Gastrocnemius medialis (tissue), 4 donors: Measurements from ENCODE around the gene NTM. TPM values are rescaled to one million over a fixed set of nuclear protein-coding genes. Genes with fewer than 3 reads are reported as not detected.

Experiments
- ATAC-seq, 2 donors: fragments of 150-250 bp; one replicate each; pipeline ENCODE4 v1.9.1; 2016
- DNase-seq, 2 donors: peaks; one replicate each; pipeline ENCODE4 v3.0.0-alpha.2; 2019
- H3K27ac ChIP-seq, 4 donors: fragments of 200-600 bp; sonication (generic); 1 replicate in 1 of 4; 2 replicates in 3 of 4; pipeline ENCODE4 v1.5.1; 2016 to 2018; ENCODE audit warnings: mild to moderate bottlenecking in 2 of 4, moderate library complexity in 1 of 4
- H3K27me3 ChIP-seq, 3 donors: fragments of 200-600 bp; sonication (generic) in 2 of 3; 1 replicate in 1 of 3; 2 replicates in 2 of 3; pipeline versions ENCODE4 v1.5.1 to v1.6.0; 2016 to 2019; ENCODE audit warnings: mild to moderate bottlenecking in 1 of 3, moderate library complexity in 1 of 3
- H3K36me3 ChIP-seq, 2 donors: fragments of 200-600 bp; sonication (generic) in 1 of 2; one replicate each; pipeline ENCODE4 v1.5.1; 2017 to 2018
- H3K4me1 ChIP-seq, 2 donors: fragments of 200-600 bp; sonication (generic) in 1 of 2; one replicate each; pipeline ENCODE4 v1.5.1; 2016 to 2017; ENCODE audit warnings: mild to moderate bottlenecking in 2 of 2
- H3K4me3 ChIP-seq, 4 donors: fragments of 200-600 bp; sonication (generic) in 3 of 4; 1 replicate in 1 of 4; 2 replicates in 3 of 4; pipeline ENCODE4 v1.5.1; 2016 to 2019; ENCODE audit warnings: mild to moderate bottlenecking in 2 of 4
- H3K9me3 ChIP-seq, 3 donors: fragments of 200-600 bp; sonication (generic) in 2 of 3; 1 replicate in 1 of 3; 2 replicates in 2 of 3; pipeline ENCODE4 v1.5.1; 2016 to 2019
- POLR2A ChIP-seq, 2 donors: fragments of 450-650 bp; IDR thresholded peaks; one replicate each; pipeline ENCODE4 v1.6.1; 2017; ENCODE audit warnings: antibody characterized with exemption in 2 of 2, mild to moderate bottlenecking in 2 of 2, moderate library complexity in 2 of 2
- in situ Hi-C, 4 donors: fragments of 200-750 bp; cut with MboI; loops; one replicate each; pipeline versions ENCODE4 v1.15.0 to v1.8.0; 2017; ENCODE audit warnings: low sequenced_read_pairs in 4 of 4
- intact Hi-C: fragments of 100-400 bp; cut with DNase I; formaldehyde crosslinking; loops from one replicate; pipeline ENCODE4 v1.15.1; 2023; ENCODE audit warnings: low total_unique reads
- total RNA-seq, 4 donors: library from RNA; depleted of rRNA; stranded (reverse); fragments of >200 nt; gene quantifications; one replicate each; pipeline versions ENCODE4 v1.1.0 to v1.2.3, GENCODE V29; 2016
- TF ChIP-seq, protein P1 (sequence below), 5 experiments: fragments of 450-650 bp in 3 of 5; fragments of 200-600 bp in 2 of 5; sonication (generic) in 2 of 5; IDR thresholded peaks in 4 of 5; conservative IDR thresholded peaks in 1 of 5; 1 replicate in 4 of 5; 2 replicates in 1 of 5; pipeline ENCODE4 v1.5.1; 2016 to 2019; ENCODE audit warnings: antibody characterized with exemption in 5 of 5, mild to moderate bottlenecking in 3 of 5, moderate library complexity in 3 of 5

NTM gene
- total RNA-seq, 4 donors from 2014 or later = 0.69 TPM; not detected in 3

DNA sequence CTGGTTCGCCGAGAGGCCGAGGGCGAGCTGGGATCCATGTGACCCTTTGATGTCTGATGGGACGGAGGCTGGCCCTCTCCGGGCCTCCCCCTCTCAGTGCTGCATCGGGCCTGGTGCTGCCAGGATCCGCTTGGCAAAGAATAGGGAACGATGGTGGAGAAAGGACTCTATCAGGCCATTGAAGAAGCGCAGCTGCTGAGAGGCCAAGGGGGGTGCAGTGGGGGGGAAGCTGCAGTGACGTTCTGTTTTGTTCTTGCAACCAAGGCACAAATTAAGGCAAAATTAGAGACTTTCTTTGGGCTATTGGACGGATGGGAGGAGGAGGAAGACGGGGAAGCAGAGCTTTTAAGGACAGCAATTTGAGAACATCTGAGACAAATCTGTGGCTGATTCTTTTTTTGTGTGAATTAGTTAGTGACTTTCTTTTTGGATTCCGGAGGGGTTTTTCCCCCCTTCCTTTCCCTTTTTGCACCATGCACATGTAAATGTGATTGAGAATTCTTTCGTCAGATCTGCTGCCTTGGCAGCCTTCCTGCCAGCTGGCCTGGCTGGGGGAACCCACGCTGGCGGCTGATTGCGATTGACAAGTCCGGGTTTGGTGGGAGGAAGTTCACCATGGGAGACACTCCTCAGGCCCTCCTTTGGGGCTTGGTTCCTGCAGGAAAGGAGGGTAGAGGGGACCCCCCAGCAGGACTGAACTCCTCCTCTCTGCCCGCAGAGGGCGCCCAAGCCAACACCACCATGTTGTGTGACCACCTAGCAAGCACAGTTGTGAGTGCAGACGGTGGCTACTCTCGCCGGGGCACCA lies 214.6 kb downstream of the NTM start:
- Histone ChIP-seq H3K9me3 (no peaks in the 10 kb centered on the region), H3K27ac (no peak overlapping the region), H3K4me3 (no peak overlapping the region), H3K4me1 (no peaks in the 10 kb centered on the region), H3K36me3 (no peaks in the 10 kb centered on the region), H3K27me3 (peaks cover 0 to 6% (median 0%) of the 10 kb centered on the region in 3 donors)
- intact Hi-C loops (loop anchor here (5.0 kb wide), 1 partner anchor 87 kb away; no protein-coding TSS in a partner anchor), in situ Hi-C loops (no loop called here)
- TF ChIP-seq, protein P1, sequence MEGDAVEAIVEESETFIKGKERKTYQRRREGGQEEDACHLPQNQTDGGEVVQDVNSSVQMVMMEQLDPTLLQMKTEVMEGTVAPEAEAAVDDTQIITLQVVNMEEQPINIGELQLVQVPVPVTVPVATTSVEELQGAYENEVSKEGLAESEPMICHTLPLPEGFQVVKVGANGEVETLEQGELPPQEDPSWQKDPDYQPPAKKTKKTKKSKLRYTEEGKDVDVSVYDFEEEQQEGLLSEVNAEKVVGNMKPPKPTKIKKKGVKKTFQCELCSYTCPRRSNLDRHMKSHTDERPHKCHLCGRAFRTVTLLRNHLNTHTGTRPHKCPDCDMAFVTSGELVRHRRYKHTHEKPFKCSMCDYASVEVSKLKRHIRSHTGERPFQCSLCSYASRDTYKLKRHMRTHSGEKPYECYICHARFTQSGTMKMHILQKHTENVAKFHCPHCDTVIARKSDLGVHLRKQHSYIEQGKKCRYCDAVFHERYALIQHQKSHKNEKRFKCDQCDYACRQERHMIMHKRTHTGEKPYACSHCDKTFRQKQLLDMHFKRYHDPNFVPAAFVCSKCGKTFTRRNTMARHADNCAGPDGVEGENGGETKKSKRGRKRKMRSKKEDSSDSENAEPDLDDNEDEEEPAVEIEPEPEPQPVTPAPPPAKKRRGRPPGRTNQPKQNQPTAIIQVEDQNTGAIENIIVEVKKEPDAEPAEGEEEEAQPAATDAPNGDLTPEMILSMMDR (IDR thresholded peaks at IDR 0.05 in 4 of 5, conservative IDR thresholded peaks at IDR 0.05 in 1 of 5) = no peak
- no peak for TF ChIP-seq POLR2A (IDR thresholded peaks at IDR 0.05)
- ATAC-seq = no peak
- DNase-seq = no peak

DNA sequence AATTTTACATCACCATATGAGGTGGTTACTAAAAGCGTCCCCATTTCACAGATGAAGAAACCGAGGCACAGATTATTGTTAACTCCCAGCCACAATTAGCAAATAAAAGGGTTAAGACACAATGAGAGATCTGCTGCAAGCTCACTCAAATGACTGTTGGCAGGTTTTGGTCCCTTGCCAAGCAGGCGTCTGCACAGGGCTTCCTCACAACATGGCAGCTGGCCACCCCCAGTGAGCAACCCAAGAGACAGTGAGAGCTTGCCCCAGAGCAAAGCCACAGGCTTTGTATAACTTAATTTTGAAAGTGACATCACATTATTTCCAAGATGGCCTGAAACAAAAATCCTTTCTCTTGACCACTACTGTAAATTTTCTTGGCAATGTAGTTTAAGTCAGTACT lies 217.6 kb downstream of the NTM start:
- H3K9me3 ChIP-seq = no peaks in the 10 kb centered on the region
- H3K36me3 ChIP-seq = no peaks in the 10 kb centered on the region
- H3K27me3 ChIP-seq = peaks cover 0 to 6% (median 0%) of the 10 kb centered on the region in 3 donors
- intact Hi-C loops = no loop called here
- DNase-seq = no peak
- no peaks in the 10 kb centered on the region for H3K4me1 ChIP-seq
- no peak for ATAC-seq
- no peak overlapping the region for H3K4me3 ChIP-seq
- in situ Hi-C loops = no loop called here
- TF ChIP-seq, protein P1 (IDR thresholded peaks at IDR 0.05 in 4 of 5, conservative IDR thresholded peaks at IDR 0.05 in 1 of 5) = no peak
- TF ChIP-seq POLR2A (IDR thresholded peaks at IDR 0.05) = no peak
- H3K27ac ChIP-seq = no peak overlapping the region

DNA sequence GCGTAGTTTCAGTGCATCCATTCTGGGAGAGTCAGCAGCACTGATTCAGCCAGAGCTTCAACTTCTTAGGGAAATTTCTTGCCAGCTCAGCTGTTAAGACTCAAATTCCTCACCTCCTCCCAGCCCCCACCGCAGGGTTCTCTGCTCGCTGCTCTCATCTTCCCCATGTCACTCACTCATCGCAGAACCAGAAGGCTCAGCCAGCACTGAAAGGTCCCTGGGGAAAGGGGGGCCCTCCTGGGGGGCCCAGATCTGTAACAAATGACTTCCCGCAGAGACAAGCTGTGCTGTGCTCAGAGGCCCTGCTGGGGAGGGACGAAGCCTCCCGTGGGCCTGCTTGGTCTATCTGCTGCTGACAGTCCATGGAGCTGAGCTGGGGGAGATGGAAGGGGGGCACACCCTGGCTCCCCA lies 220.6 kb downstream of the NTM start:
- Histone ChIP-seq H3K4me3 (no peak overlapping the region), H3K27me3 (peaks cover 0 to 4% (median 0%) of the 10 kb centered on the region in 3 donors), H3K27ac (no peak overlapping the region), H3K9me3 (no peaks in the 10 kb centered on the region), H3K36me3 (no peaks in the 10 kb centered on the region), H3K4me1 (no peaks in the 10 kb centered on the region)
- in situ Hi-C loops = no loop called here
- DNase-seq (no peak), ATAC-seq (no peak)
- no peak for TF ChIP-seq POLR2A (IDR thresholded peaks at IDR 0.05)
- TF ChIP-seq, protein P1 (IDR thresholded peaks at IDR 0.05 in 4 of 5, conservative IDR thresholded peaks at IDR 0.05 in 1 of 5) = no peak
- intact Hi-C loops = no loop called here

DNA sequence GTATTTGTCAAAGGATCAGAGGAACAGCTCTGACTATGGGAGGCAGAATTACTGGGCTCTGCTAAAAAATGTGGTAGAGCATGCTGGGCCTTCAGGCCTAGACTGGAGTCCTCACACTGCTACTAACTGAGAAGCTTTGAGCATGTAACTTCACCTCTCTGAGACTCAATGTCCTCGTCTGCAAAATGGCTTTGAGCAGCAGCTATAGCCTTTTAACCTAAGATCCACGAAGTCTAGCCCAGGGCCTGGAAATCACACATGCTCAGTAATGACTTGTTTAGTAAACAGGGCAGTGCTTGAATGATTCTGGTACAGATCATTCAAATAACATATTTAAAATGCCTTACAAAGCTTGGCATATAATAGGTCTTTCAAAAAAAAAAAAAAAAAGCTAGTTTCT lies 221.7 kb downstream of the NTM start:
- ATAC-seq (no peak), DNase-seq (no peak)
- Histone ChIP-seq H3K27ac (no peak overlapping the region), H3K27me3 (no peaks in the 10 kb centered on the region), H3K36me3 (no peaks in the 10 kb centered on the region), H3K4me3 (no peak overlapping the region), H3K9me3 (no peaks in the 10 kb centered on the region), H3K4me1 (no peaks in the 10 kb centered on the region)
- intact Hi-C loops (no loop called here), in situ Hi-C loops (no loop called here)
- no peak for TF ChIP-seq POLR2A (IDR thresholded peaks at IDR 0.05)
- TF ChIP-seq, protein P1 (IDR thresholded peaks at IDR 0.05 in 4 of 5, conservative IDR thresholded peaks at IDR 0.05 in 1 of 5) = no peak
